22Rv1 (cell line): ENCODE data around the gene KRT32.

ENCODE experiments used
- H3K27ac ChIP-seq: fragments of 450-650 bp; 2 replicates; pipeline ENCODE4 v1.5.1; 2017
- CTCF ChIP-seq: fragments of 450-650 bp; IDR thresholded peaks from 2 replicates; pipeline ENCODE4 v1.5.1; 2017; ENCODE audit warnings: mild to moderate bottlenecking
- ZFX ChIP-seq: fragments of 450-650 bp; IDR thresholded peaks from 2 replicates; pipeline ENCODE4 v1.6.1; 2017; ENCODE audit warnings: antibody characterized with exemption, borderline replicate concordance

KRT32 gene

GRCh38 chr17:41476866-41477815, 10.0 kb upstream of the KRT32 start:
- H3K27ac ChIP-seq = no peak overlapping the region
- no peak for TF ChIP-seq ZFX
- TF ChIP-seq CTCF = no peak

- no peak overlapping the region for H3K27ac ChIP-seq
- no peak for TF ChIP-seq ZFX
- TF ChIP-seq CTCF = no peak
Observed at GRCh38 chr17:41475421-41475820, 8.2 kb upstream of the KRT32 start.

GRCh38 chr17:41474863-41475262, 7.7 kb upstream of the KRT32 start:
- no peak overlapping the region for H3K27ac ChIP-seq
- TF ChIP-seq ZFX = no peak
- no peak for TF ChIP-seq CTCF

- TF ChIP-seq ZFX = no peak
- no peak for TF ChIP-seq CTCF
- H3K27ac ChIP-seq = no peak overlapping the region
Observed at GRCh38 chr17:41468346-41468745, 1.2 kb upstream of the KRT32 start.

GRCh38 chr17:41467561-41467960, 375 bp upstream of the KRT32 start:
- TF ChIP-seq CTCF = no peak
- no peak for TF ChIP-seq ZFX
- H3K27ac ChIP-seq = no peak overlapping the region

- H3K27ac ChIP-seq = no peak overlapping the region
- TF ChIP-seq CTCF (no peak), ZFX (no peak)
Observed at GRCh38 chr17:41464682-41465081, 2.5 kb downstream of the KRT32 start.

GRCh38 chr17:41464173-41464572, 3.0 kb downstream of the KRT32 start:
- TF ChIP-seq CTCF (no peak), ZFX (no peak)
- no peak overlapping the region for H3K27ac ChIP-seq
